Stomach (tissue), 9 donors: ENCODE measurements around the gene GZMM. TPM values are rescaled to one million over a fixed set of nuclear protein-coding genes. Genes with fewer than 3 reads are reported as not detected.

ENCODE experiments used
- DNase-seq, 2 donors: peaks; one replicate each; pipeline versions ENCODE4 v3.0.0 to v3.0.0-alpha.2; 2013 to 2019
- H3K27ac ChIP-seq, 5 donors: fragments of 200-600 bp in 4 of 5; sonication (generic) in 4 of 5; one replicate each; pipeline ENCODE4 v1.5.1; 2013 to 2019; ENCODE audit warnings: mild to moderate bottlenecking in 1 of 5, moderate library complexity in 1 of 5
- H3K27me3 ChIP-seq, 3 donors: fragments of 200-600 bp; sonication (generic); one replicate each; pipeline ENCODE4 v1.5.1; 2017 to 2019; ENCODE audit warnings: mixed run types in 1 of 3
- H3K36me3 ChIP-seq, 4 donors: fragments of 200-600 bp; sonication (generic); 1 replicate in 3 of 4; 2 replicates in 1 of 4; pipeline ENCODE4 v1.5.1; 2016 to 2019
- H3K4me1 ChIP-seq, 4 donors: fragments of 200-600 bp; sonication (generic); one replicate each; pipeline ENCODE4 v1.5.1; 2016 to 2019
- H3K4me3 ChIP-seq, 4 donors: fragments of 200-600 bp; sonication (generic) in 3 of 4; one replicate each; pipeline ENCODE4 v1.5.1; 2016 to 2019; ENCODE audit warnings: mild to moderate bottlenecking in 1 of 4
- H3K9me3 ChIP-seq, 4 donors: fragments of 200-600 bp; sonication (generic); one replicate each; pipeline ENCODE4 v1.5.1; 2016 to 2019
- CTCF ChIP-seq, 7 experiments: fragments of 450-650 bp in 4 of 7; fragments of 200-600 bp in 3 of 7; sonication (generic) in 3 of 7; IDR thresholded peaks; one replicate each; pipeline ENCODE4 v1.5.1; 2016 to 2019; ENCODE audit warnings: antibody characterized with exemption in 7 of 7, control low read depth in 2 of 7, mild to moderate bottlenecking in 1 of 7
- EP300 ChIP-seq: sonication (generic); formaldehyde crosslinking; IDR thresholded peaks from one replicate; pipeline ENCODE4 v1.6.1; 2017; ENCODE audit warnings: antibody characterized with exemption
- POLR2A ChIP-seq, 4 donors: fragments of 450-650 bp; IDR thresholded peaks; one replicate each; pipeline ENCODE4 v1.6.1; 2016; ENCODE audit warnings: antibody characterized with exemption in 4 of 4, control low read depth in 2 of 4, mild to moderate bottlenecking in 1 of 4, moderate library complexity in 1 of 4
- POLR2AphosphoS5 ChIP-seq, 3 donors: sonication (generic); formaldehyde crosslinking; IDR thresholded peaks; one replicate each; pipeline ENCODE4 v1.6.1; 2016; ENCODE audit warnings: antibody characterized with exemption in 3 of 3
- WGBS, 5 donors: extraction: QIAGEN DNeasy Blood & Tissue Kit in 3 of 5; methylation state at CpG; one replicate each; pipeline versions ENCODE4 v1.1.5 to v1.1.7; 2013 to 2018; 5-methylcytosine and 5-hydroxymethylcytosine counted together
- intact Hi-C: fragments of 100-400 bp; cut with DNase I; formaldehyde crosslinking; loops from one replicate; pipeline ENCODE4 v1.15.1; 2023; ENCODE audit warnings: low total_unique reads
- polyA plus RNA-seq, 3 donors: library from polyadenylated mRNA; stranded (reverse); fragments of 200-250 nt; gene quantifications; one replicate each; pipeline ENCODE4 v1.2.3, GENCODE V29; 2013
- total RNA-seq, 5 donors: library from RNA; depleted of rRNA; stranded (reverse); fragments of >200 nt; gene quantifications; one replicate each; pipeline versions ENCODE4 v1.1.0 to v1.2.3, GENCODE V29; 2014 to 2016
- donor health status: healthy with polysubstance abuse.
- donor health status: Bipolar disorder and iron deficiency.
- donor health status: healthy.

Gene GZMM
- total and polyA plus RNA-seq, 8 donors = 0.37 to 6.6 (median 0.93) TPM; not detected in 3

GRCh38 chr19:577439-578392, 33.9 kb downstream of the GZMM start:
- 87 to 89% (median 88%) methylated on average over 41 to 66 of the region's 66 CpGs for WGBS, 5 donors
- DNase-seq = no peak
- H3K27ac ChIP-seq = no peak overlapping the region
- no peaks in the 10 kb centered on the region for H3K9me3 ChIP-seq
- TF ChIP-seq CTCF (IDR thresholded peaks at IDR 0.05) = no peak
- no peak for TF ChIP-seq POLR2A (IDR thresholded peaks at IDR 0.05)
- no peak for TF ChIP-seq EP300
- no peak for TF ChIP-seq POLR2AphosphoS5 (IDR thresholded peaks at IDR 0.05)
- H3K36me3 ChIP-seq = peaks cover 37 to 53% (median 50%) of the 10 kb centered on the region in 4 donors
- peaks cover 35 to 63% (median 56%) of the 10 kb centered on the region in 4 donors for H3K4me1 ChIP-seq
- H3K4me3 ChIP-seq = no peak overlapping the region
- intact Hi-C loops = loop anchor here (10.0 kb wide), 1 partner anchor 57 kb away; the partner anchor contains the start of genes FGF22 and POLRMT
- H3K27me3 ChIP-seq = no peaks in the 10 kb centered on the region

GRCh38 chr19:579111-579841, 35.4 kb downstream of the GZMM start:
- intact Hi-C loops = loop anchor here (10.0 kb wide), 1 partner anchor 56 kb away; the partner anchor contains the start of genes FGF22 and POLRMT
- Histone ChIP-seq H3K27ac (no peak overlapping the region), H3K27me3 (peaks cover 0 to 3% (median 0%) of the 10 kb centered on the region in 3 donors), H3K9me3 (no peaks in the 10 kb centered on the region), H3K4me1 (peaks cover 27 to 58% (median 49%) of the 10 kb centered on the region in 4 donors), H3K4me3 (no peak overlapping the region), H3K36me3 (peaks cover 43 to 64% (median 61%) of the 10 kb centered on the region in 4 donors)
- TF ChIP-seq POLR2A (IDR thresholded peaks at IDR 0.05) (no peak), POLR2AphosphoS5 (IDR thresholded peaks at IDR 0.05) (no peak)
- no peak for DNase-seq
- 79 to 90% (median 82%) methylated on average over 26 to 46 of the region's 46 CpGs for WGBS, 5 donors

- no peaks in the 10 kb centered on the region for H3K9me3 ChIP-seq
- peaks cover 22 to 57% (median 48%) of the 10 kb centered on the region in 4 donors for H3K4me1 ChIP-seq
- TF ChIP-seq CTCF (IDR thresholded peaks at IDR 0.05) = no peak
- no peak for TF ChIP-seq EP300
- TF ChIP-seq POLR2A (IDR thresholded peaks at IDR 0.05) = no peak
- no peak for TF ChIP-seq POLR2AphosphoS5 (IDR thresholded peaks at IDR 0.05)
- intact Hi-C loops = loop anchor here (10.0 kb wide), 1 partner anchor 55 kb away; the partner anchor contains the start of genes FGF22 and POLRMT
- H3K27me3 ChIP-seq = peaks cover 0 to 9% (median 0%) of the 10 kb centered on the region in 3 donors
- no peak for DNase-seq
- no peak overlapping the region for H3K27ac ChIP-seq
- H3K4me3 ChIP-seq = no peak overlapping the region
- H3K36me3 ChIP-seq = peaks cover 43 to 64% (median 61%) of the 10 kb centered on the region in 4 donors
- 83 to 94% (median 91%) methylated on average over 5 to 11 of the region's 11 CpGs for WGBS, 5 donors
Measured at GRCh38 chr19:579842-580155, 35.9 kb downstream of the GZMM start.

- Histone ChIP-seq H3K9me3 (no peaks in the 10 kb centered on the region), H3K36me3 (peaks cover 43 to 64% (median 61%) of the 10 kb centered on the region in 4 donors), H3K4me1 (peaks cover 16 to 52% (median 42%) of the 10 kb centered on the region in 4 donors), H3K27me3 (peaks cover 0 to 14% (median 0%) of the 10 kb centered on the region in 3 donors), H3K27ac (no peak overlapping the region), H3K4me3 (no peak overlapping the region)
- TF ChIP-seq POLR2AphosphoS5 (IDR thresholded peaks at IDR 0.05) = no peak
- TF ChIP-seq EP300 = no peak
- no peak for TF ChIP-seq CTCF (IDR thresholded peaks at IDR 0.05)
- no peak for TF ChIP-seq POLR2A (IDR thresholded peaks at IDR 0.05)
- intact Hi-C loops = no loop called here
- 89 to 91% (median 89%) methylated on average over 12 to 22 of the region's 22 CpGs for WGBS, 5 donors
- no peak for DNase-seq
Measured at GRCh38 chr19:580274-580835, 36.5 kb downstream of the GZMM start.
